ENCODE data around the gene CCDC81.

Gene CCDC81

GRCh38 chr11:86383041-86383955 is 8.6 kb downstream of the CCDC81 start:
- Histone ChIP-seq H3K9ac (no peak overlapping the region), H4K20me1 (no peaks in the 10 kb centered on the region), H3K27ac (no peak overlapping the region), H3K4me3 (no peak overlapping the region), H3K36me3 (no peaks in the 10 kb centered on the region), H3K4me1 (no peaks in the 10 kb centered on the region), H3K27me3 (no peaks in the 10 kb centered on the region), H3K9me3 (no peaks in the 10 kb centered on the region), H3K4me2 (no peak overlapping the region)
- TF ChIP-seq Cebpa-rat (IDR thresholded peaks at IDR 0.05) = no peak

DNA sequence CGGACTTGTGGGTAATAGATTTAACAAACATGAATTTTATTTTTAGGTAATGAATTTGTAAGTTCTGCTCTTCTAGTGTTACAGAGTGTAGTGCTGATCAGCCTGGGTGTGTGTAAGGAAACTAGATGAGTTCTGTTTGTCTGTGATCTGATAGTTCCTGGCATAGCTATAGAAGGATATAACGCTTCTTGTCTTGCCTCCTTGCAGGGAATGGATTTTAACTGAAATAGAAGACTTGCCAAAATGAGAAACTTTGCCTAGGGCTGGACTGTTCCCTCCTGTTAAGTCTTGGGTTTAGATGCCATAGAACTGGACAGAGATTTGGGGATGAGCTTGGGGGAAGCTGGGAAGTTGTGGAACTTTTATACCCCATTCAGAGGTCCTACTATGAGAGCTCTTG is 11.6 kb downstream of the CCDC81 start:
- no peak overlapping the region for H3K27ac ChIP-seq
- H3K4me3 ChIP-seq = no peak overlapping the region
- H3K9ac ChIP-seq = no peak overlapping the region
- no peaks in the 10 kb centered on the region for H3K9me3 ChIP-seq
- no peaks in the 10 kb centered on the region for H3K36me3 ChIP-seq
- no peaks in the 10 kb centered on the region for H3K4me1 ChIP-seq
- H4K20me1 ChIP-seq = no peaks in the 10 kb centered on the region
- no peak overlapping the region for H3K4me2 ChIP-seq
- no peak for TF ChIP-seq Cebpa-rat (IDR thresholded peaks at IDR 0.05)
- H3K27me3 ChIP-seq = no peaks in the 10 kb centered on the region

GRCh38 chr11:86386746-86387145 is 12.1 kb downstream of the CCDC81 start:
- Histone ChIP-seq H3K27me3 (no peaks in the 10 kb centered on the region), H4K20me1 (no peaks in the 10 kb centered on the region), H3K27ac (no peak overlapping the region), H3K9ac (no peak overlapping the region), H3K4me1 (no peaks in the 10 kb centered on the region), H3K9me3 (no peaks in the 10 kb centered on the region), H3K4me2 (no peak overlapping the region), H3K4me3 (no peak overlapping the region), H3K36me3 (no peaks in the 10 kb centered on the region)
- no peak for TF ChIP-seq Cebpa-rat (IDR thresholded peaks at IDR 0.05)

DNA sequence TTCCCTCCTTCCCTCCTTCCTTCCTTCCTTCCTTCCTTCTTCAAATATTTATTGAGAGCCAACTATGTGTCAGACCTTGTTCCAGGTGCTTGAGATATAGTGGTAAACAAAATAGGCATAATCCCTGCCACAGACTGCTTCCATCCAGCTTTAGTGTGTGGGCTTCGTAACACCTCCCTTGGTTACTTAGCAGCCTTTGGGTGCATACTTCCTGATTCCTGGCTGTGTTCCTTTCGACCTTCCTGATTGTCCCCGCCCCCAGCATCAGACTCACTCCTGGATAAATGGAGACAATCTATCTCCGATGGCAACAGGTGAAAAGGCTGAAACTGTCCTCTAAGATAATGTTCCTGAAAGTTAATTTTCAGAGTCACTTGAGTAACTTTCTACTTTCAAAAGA is 13.5 kb downstream of the CCDC81 start:
- Histone ChIP-seq H3K9me3 (no peaks in the 10 kb centered on the region), H3K4me1 (no peaks in the 10 kb centered on the region), H3K36me3 (no peaks in the 10 kb centered on the region), H3K4me2 (no peak overlapping the region), H3K27me3 (no peaks in the 10 kb centered on the region), H4K20me1 (no peaks in the 10 kb centered on the region), H3K9ac (no peak overlapping the region), H3K27ac (no peak overlapping the region), H3K4me3 (no peak overlapping the region)
- no peak for TF ChIP-seq Cebpa-rat (IDR thresholded peaks at IDR 0.05)

- Histone ChIP-seq H3K9me3 (no peaks in the 10 kb centered on the region), H3K27ac (no peak overlapping the region), H4K20me1 (no peaks in the 10 kb centered on the region), H3K27me3 (no peaks in the 10 kb centered on the region), H3K4me3 (no peak overlapping the region), H3K4me1 (no peaks in the 10 kb centered on the region), H3K36me3 (no peaks in the 10 kb centered on the region), H3K4me2 (no peak overlapping the region), H3K9ac (no peak overlapping the region)
- no peak for TF ChIP-seq Cebpa-rat (IDR thresholded peaks at IDR 0.05)
Observed at GRCh38 chr11:86390487-86390886, 15.8 kb downstream of the CCDC81 start.

GRCh38 chr11:86395061-86395551 is 20.4 kb downstream of the CCDC81 start:
- H3K27me3 ChIP-seq = no peaks in the 10 kb centered on the region
- no peaks in the 10 kb centered on the region for H3K4me1 ChIP-seq
- H3K9me3 ChIP-seq = no peaks in the 10 kb centered on the region
- H3K4me2 ChIP-seq = no peak overlapping the region
- no peak overlapping the region for H3K9ac ChIP-seq
- H3K36me3 ChIP-seq = no peaks in the 10 kb centered on the region
- no peak overlapping the region for H3K27ac ChIP-seq
- no peak overlapping the region for H3K4me3 ChIP-seq
- no peaks in the 10 kb centered on the region for H4K20me1 ChIP-seq
- no peak for TF ChIP-seq Cebpa-rat (IDR thresholded peaks at IDR 0.05)

GRCh38 chr11:86396396-86396795 is 21.7 kb downstream of the CCDC81 start:
- Histone ChIP-seq H3K9me3 (no peaks in the 10 kb centered on the region), H3K27ac (no peak overlapping the region), H3K27me3 (no peaks in the 10 kb centered on the region), H3K4me3 (no peak overlapping the region), H3K4me1 (no peaks in the 10 kb centered on the region), H4K20me1 (no peaks in the 10 kb centered on the region), H3K9ac (no peak overlapping the region), H3K36me3 (no peaks in the 10 kb centered on the region), H3K4me2 (no peak overlapping the region)
- no peak for TF ChIP-seq Cebpa-rat (IDR thresholded peaks at IDR 0.05)

DNA sequence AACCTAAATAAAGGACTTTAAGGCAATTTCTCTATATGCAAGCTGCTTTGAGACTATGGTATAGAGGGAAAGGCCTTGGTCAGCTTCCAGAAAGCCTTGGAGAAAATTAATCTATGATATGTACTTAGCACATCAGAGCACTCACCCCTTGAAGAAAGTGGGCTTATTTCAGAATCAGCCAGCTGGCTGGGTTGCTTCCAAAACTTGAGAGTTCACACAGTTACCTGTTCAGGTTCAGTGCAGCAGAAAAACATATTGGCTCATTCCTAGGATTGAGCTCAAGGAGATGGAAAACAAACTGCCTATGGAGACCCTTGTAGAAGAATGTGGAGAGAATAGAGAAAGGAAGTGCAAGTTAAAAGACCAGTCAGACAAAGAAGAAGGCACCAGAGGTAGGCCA is 22.7 kb downstream of the CCDC81 start:
- Histone ChIP-seq H3K27ac (no peak overlapping the region), H4K20me1 (no peaks in the 10 kb centered on the region), H3K4me2 (no peak overlapping the region), H3K4me1 (no peaks in the 10 kb centered on the region), H3K27me3 (no peaks in the 10 kb centered on the region), H3K36me3 (no peaks in the 10 kb centered on the region), H3K9me3 (no peaks in the 10 kb centered on the region), H3K9ac (no peak overlapping the region), H3K4me3 (no peak overlapping the region)
- TF ChIP-seq Cebpa-rat (IDR thresholded peaks at IDR 0.05) = no peak

- no peaks in the 10 kb centered on the region for H3K36me3 ChIP-seq
Observed at GRCh38 chr11:86398106-86398505, 23.4 kb downstream of the CCDC81 start.

DNA sequence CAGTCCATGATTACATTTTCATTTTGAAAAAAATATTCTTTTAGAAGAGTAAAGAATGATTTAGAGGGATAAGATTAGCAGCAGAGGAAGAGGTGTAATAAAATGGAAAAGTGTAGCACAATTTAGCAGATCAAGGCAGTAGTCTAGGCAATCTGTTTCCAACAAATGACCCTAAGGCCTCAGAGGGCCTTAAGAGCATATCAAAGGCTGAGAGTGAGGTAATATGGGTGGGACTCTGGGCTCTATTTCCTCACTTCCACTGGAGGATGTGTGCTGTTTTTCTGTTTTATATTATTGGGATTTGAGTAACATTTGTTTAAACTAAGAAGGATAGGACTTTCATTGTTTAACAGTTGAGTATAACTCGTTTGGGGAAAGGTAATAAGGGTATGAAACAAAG is 28.8 kb downstream of the CCDC81 start:
- no peak for TF ChIP-seq Cebpa-rat (IDR thresholded peaks at IDR 0.05)
- H3K4me1 ChIP-seq = no peaks in the 10 kb centered on the region
- H3K36me3 ChIP-seq = no peaks in the 10 kb centered on the region
- H3K4me3 ChIP-seq = no peak overlapping the region
- no peak overlapping the region for H3K27ac ChIP-seq
- H3K27me3 ChIP-seq = no peaks in the 10 kb centered on the region
- no peaks in the 10 kb centered on the region for H4K20me1 ChIP-seq
- H3K9ac ChIP-seq = no peak overlapping the region
- no peaks in the 10 kb centered on the region for H3K9me3 ChIP-seq
- H3K4me2 ChIP-seq = no peak overlapping the region

More at GRCh38 chr11:86398106-86398505, 23.4 kb downstream of the CCDC81 start:
- TF ChIP-seq Cebpa-rat (IDR thresholded peaks at IDR 0.05) = no peak
- H3K9me3 ChIP-seq = no peaks in the 10 kb centered on the region
- H3K4me3 ChIP-seq = no peak overlapping the region
- H3K4me2 ChIP-seq = no peak overlapping the region
- no peak overlapping the region for H3K27ac ChIP-seq
- H4K20me1 ChIP-seq = no peaks in the 10 kb centered on the region
- no peaks in the 10 kb centered on the region for H3K27me3 ChIP-seq
- H3K9ac ChIP-seq = no peak overlapping the region
- H3K4me1 ChIP-seq = no peaks in the 10 kb centered on the region
